DMS53 (cell line): ENCODE data around the gene IGIP.

ENCODE experiments used
- DNase-seq: peaks from one replicate; lab custom pipeline; 2025; lab: John Stamatoyannopoulos, UW

The IGIP gene

GRCh38 chr5:140165101-140165922 is 39.6 kb downstream of the IGIP start:
- DNase-seq: no peak

GRCh38 chr5:140165923-140166270 is 40.2 kb downstream of the IGIP start:
- no peak for DNase-seq

- no peak for DNase-seq
These were observed 41.2 kb downstream of the IGIP start for GRCh38 chr5:140166911-140167310.

GRCh38 chr5:140168371-140168770 is 42.6 kb downstream of the IGIP start:
- peak; percentile 31 for DNase-seq

- DNase-seq: no peak
These were observed 43.7 kb downstream of the IGIP start for GRCh38 chr5:140169410-140169809.

- no peak for DNase-seq
These were observed 46.7 kb downstream of the IGIP start for GRCh38 chr5:140172483-140172882.

- no peak for DNase-seq
These were observed 48.3 kb downstream of the IGIP start for GRCh38 chr5:140174014-140174413.

GRCh38 chr5:140174465-140175366 is 49.0 kb downstream of the IGIP start, which contains the start of gene CYSTM1:
TSS of gene CYSTM1 (plus strand) at chr5:140175188. CDS start at chr5:140194466, 19,278 bp downstream.
- peak; percentile 99 for DNase-seq

- DNase-seq: peak; percentile 86
These were observed 49.8 kb downstream of the IGIP start for GRCh38 chr5:140175367-140176030.

GRCh38 chr5:140176031-140176387 is 50.3 kb downstream of the IGIP start:
- DNase-seq: peak; percentile 30

GRCh38 chr5:140178086-140178410 is 52.3 kb downstream of the IGIP start:
- no peak for DNase-seq

GRCh38 chr5:140178482-140179116 is 52.9 kb downstream of the IGIP start:
- no peak for DNase-seq
